ENCODE results near the gene ALOX12B. TPM values are rescaled to one million over a fixed set of nuclear protein-coding genes. Genes with fewer than 3 reads are reported as not detected.

The ALOX12B gene
- total RNA-seq, 1 donor from 2014 or later = 1.4 TPM

- intact Hi-C loops (cut with micrococcal nuclease) = loop anchor here (1.0 to 2.0 kb wide), 6 partner anchors 13 to 227 kb away; partner anchors contain the start of gene ALOXE3
- H3K27ac Mint-ChIP-seq = peak overlapping the region; percentile 47
- CTCF ChIA-PET = interaction anchor here (0.6 to 8.7 kb wide), 20 partner anchors 8 to 520 kb away, joined by 3 to 112 read pairs (median 4); partner anchors contain the start of genes ALOX12B, ALOXE3, HES7 and RNF227
- no peaks in the 10 kb centered on the region for H3K36me3 Mint-ChIP-seq (ENCODE audit: low read depth)
- TF ChIP-seq CTCF (IDR thresholded peaks at IDR 0.05) = no peak
- no peak for DNase-seq
- POLR2A ChIA-PET = interaction anchor here (0.9 to 3.0 kb wide), 9 partner anchors 18 to 222 kb away, joined by 3 to 18 read pairs (median 4); partner anchors contain the start of genes ALOXE3, CTC1 and SLC25A35
- no peaks in the 10 kb centered on the region for H3K9me3 Mint-ChIP-seq
- ATAC-seq (ENCODE audit: low read depth) = no peak
- peak overlapping the region; percentile 78 for H3K4me3 Mint-ChIP-seq
- peaks cover 32% of the 10 kb centered on the region for H3K4me1 Mint-ChIP-seq
- peaks cover 45% of the 10 kb centered on the region for H3K27me3 Mint-ChIP-seq
These were observed 14.6 kb downstream of the ALOX12B start for GRCh38 chr17:8072729-8073461.

- DNase-seq (no peak), ATAC-seq (ENCODE audit: low read depth) (no peak)
- ChIA-PET CTCF (interaction anchor here (1.0 to 3.0 kb wide), 5 partner anchors 15 to 52 kb away, joined by 3 to 34 read pairs (median 6); partner anchors contain the start of gene HES7), POLR2A (interaction anchor here (1.3 to 3.0 kb wide), 2 partner anchors 47 to 176 kb away, joined by 4 to 14 read pairs; partner anchors contain the start of genes ALOXE3 and CTC1)
- H3K4me3 Mint-ChIP-seq = peak overlapping the region; percentile 78
- no peaks in the 10 kb centered on the region for H3K36me3 Mint-ChIP-seq (ENCODE audit: low read depth)
- intact Hi-C loops (cut with micrococcal nuclease) = loop anchor here (2.0 kb wide), 2 partner anchors 18 to 86 kb away; no protein-coding TSS in a partner anchor
- peak overlapping the region; percentile 47 for H3K27ac Mint-ChIP-seq
- H3K27me3 Mint-ChIP-seq = peaks cover 43% of the 10 kb centered on the region
- TF ChIP-seq CTCF (IDR thresholded peaks at IDR 0.05) = no peak
- peaks cover 30% of the 10 kb centered on the region for H3K4me1 Mint-ChIP-seq
- H3K9me3 Mint-ChIP-seq = no peaks in the 10 kb centered on the region
These were observed 15.2 kb downstream of the ALOX12B start for GRCh38 chr17:8072341-8072728.

GRCh38 chr17:8071496-8071895, 16.0 kb downstream of the ALOX12B start:
- H3K27me3 Mint-ChIP-seq = peaks cover 43% of the 10 kb centered on the region
- ChIA-PET POLR2A (interaction anchor here (3.0 kb wide), 1 partner anchor 47 kb away, joined by 14 read pairs; the partner anchor contains the start of gene ALOXE3), CTCF (interaction anchor here (1.0 to 3.6 kb wide), 5 partner anchors 11 to 53 kb away, joined by 3 to 26 read pairs (median 6); partner anchors contain the start of gene HES7)
- H3K4me3 Mint-ChIP-seq = no peak overlapping the region
- no peak for TF ChIP-seq CTCF (IDR thresholded peaks at IDR 0.05)
- no peaks in the 10 kb centered on the region for H3K36me3 Mint-ChIP-seq (ENCODE audit: low read depth)
- no peaks in the 10 kb centered on the region for H3K9me3 Mint-ChIP-seq
- H3K27ac Mint-ChIP-seq = no peak overlapping the region
- intact Hi-C loops (cut with micrococcal nuclease) = no loop called here
- H3K4me1 Mint-ChIP-seq = peaks cover 30% of the 10 kb centered on the region
- no peak for DNase-seq
- no peak for ATAC-seq (ENCODE audit: low read depth)

DNA sequence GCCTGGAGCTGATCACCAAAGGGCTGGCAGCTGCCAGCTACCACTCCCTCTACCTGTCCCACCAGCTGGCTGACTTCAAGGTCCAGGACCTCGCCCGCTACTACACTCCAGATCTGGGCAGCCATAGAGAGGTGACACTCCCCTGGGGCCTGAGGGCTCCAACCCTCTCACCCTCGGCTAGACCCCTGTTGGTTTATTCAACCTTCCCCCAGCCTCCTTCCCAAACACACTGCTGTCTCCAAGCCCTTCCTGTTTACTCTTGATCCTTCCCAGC, 18.0 kb downstream of the ALOX12B start:
- ATAC-seq (ENCODE audit: low read depth) (no peak), DNase-seq (no peak)
- Mint-ChIP-seq H3K4me1 (peaks cover 27% of the 10 kb centered on the region), H3K27ac (no peak overlapping the region), H3K27me3 (peaks cover 32% of the 10 kb centered on the region), H3K9me3 (no peaks in the 10 kb centered on the region), H3K4me3 (no peak overlapping the region), H3K36me3 (ENCODE audit: low read depth) (no peaks in the 10 kb centered on the region)
- intact Hi-C loops (cut with micrococcal nuclease) = no loop called here
- ChIA-PET POLR2A (interaction anchor here (0.6 to 1.5 kb wide), 2 partner anchors 30 to 104 kb away, joined by 4 to 5 read pairs; no protein-coding TSS in a partner anchor), CTCF (interaction anchor here (0.9 to 3.6 kb wide), 4 partner anchors 9 to 308 kb away, joined by 3 to 26 read pairs (median 5); no protein-coding TSS in a partner anchor)
- TF ChIP-seq CTCF (IDR thresholded peaks at IDR 0.05) = no peak
